ENCODE measurements around the gene LRRC8E.

LRRC8E gene

DNA sequence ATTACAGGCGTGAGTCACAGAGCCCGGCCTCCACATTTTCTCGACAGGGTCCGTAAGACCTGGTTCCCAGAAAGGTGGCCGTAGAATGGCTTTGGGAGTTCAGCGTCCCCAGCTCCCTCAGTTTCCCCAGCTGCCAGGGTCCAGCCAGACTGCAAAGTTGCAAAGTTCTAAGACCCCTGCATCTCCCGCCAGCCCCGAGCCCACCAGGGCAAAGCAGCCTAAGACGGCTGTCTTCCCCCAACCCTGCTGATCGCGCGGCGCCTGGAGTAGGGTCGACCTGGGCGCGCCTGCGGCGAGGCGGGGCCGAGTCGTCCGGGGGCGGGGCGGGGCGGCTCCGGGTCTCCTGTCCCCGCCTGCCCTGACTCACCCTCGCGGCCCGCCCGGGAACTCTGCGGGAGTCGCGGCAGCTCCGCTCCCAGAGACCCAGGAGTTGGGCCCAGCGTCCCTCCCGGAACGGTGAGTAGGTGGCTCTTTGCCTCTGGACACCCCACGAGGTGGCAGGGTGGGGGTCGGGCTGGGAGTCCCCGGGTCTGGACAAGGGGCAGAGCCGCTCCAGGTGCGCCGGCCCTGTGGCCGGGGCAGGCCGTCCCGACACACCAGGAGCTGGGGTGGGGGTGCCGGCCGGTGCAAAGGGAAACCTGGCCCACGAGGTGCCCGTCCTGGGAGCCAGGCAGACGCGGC lies at the start of gene LRRC8E:
Gene LRRC8E (plus strand): TSS at position 366 of the 681 bp plus-strand sequence. CDS start 7,094 bp downstream, outside the sequence.
- peak; percentile 74 for DNase-seq

DNA sequence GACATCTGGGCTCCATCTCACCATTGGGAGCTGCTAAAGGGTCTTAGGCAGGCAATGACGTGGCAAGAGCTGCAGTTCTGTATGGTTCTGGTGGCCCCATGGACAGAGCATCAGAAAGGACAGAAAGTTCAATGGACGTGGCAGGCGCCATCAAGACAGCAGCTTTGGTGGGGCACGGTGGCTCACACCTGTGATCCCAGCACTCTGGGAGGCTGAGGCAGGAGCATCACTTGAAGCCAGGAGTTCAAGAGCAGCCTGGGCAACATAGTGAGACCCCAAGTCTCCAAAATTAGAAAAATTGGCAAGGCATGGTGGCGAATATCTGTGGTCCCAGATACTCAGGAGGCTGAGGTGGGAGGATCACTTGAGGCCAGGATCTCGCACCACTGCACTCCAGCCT lies 48.8 kb upstream of the LRRC8E start:
- no peak for DNase-seq

DNA sequence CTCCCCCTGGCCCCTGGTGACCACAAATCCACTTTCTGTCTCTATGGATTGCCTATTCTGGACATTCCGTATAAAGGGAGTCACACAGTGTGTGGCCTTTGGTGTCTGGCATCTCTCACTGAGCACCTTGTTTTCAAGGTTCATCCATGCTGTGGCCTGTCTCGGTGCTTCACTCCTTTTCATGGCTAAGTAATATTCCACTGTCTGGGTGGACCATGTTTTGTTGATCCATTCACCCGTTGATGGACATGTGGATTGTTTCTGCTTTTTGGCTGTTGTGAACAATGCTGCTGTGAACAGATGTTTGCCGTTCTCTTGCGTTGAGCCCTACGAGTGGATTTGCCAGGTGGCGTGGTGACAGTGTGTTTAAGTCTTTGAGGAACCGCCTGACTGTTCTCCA lies 47.7 kb upstream of the LRRC8E start:
- DNase-seq: no peak

GRCh38 chr19:7841751-7842660 lies 46.3 kb upstream of the LRRC8E start:
- no peak for DNase-seq

DNA sequence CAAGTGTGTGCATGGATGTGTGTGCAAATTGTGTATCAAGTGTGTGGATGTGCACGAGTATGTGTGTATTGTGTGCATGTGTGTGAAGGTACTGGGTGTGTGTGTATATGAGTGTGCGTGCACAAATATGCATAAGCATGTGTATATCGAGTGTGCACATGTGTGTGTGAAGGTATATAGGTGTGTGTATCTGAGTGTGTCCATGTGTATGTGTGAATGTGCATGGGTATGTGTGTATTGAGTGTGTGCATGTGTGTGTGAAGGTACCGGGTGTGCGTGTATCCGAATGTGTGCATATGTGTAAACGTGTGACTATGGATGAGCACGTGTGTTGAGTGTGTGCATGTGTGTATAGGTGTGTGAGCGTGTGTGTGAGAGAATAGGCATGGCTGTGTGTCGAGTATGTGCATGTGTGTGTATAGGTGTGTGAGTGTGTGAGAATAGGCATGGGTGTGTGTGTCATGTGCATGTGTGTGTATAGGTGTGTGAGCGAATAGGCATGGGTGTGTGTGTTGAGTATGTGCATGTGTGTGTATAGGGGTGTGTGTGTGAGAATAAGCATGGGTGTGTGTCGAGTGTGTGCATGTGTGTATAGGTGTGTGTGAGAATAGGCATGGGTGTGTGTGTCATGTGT lies 45.5 kb upstream of the LRRC8E start:
- no peak for DNase-seq

- no peak for DNase-seq
Measured at GRCh38 chr19:7843521-7843920, 44.8 kb upstream of the LRRC8E start.

- DNase-seq: no peak
Measured at GRCh38 chr19:7844405-7844804, 43.9 kb upstream of the LRRC8E start.

GRCh38 chr19:7844951-7845350 lies 43.4 kb upstream of the LRRC8E start:
- DNase-seq: no peak

DNA sequence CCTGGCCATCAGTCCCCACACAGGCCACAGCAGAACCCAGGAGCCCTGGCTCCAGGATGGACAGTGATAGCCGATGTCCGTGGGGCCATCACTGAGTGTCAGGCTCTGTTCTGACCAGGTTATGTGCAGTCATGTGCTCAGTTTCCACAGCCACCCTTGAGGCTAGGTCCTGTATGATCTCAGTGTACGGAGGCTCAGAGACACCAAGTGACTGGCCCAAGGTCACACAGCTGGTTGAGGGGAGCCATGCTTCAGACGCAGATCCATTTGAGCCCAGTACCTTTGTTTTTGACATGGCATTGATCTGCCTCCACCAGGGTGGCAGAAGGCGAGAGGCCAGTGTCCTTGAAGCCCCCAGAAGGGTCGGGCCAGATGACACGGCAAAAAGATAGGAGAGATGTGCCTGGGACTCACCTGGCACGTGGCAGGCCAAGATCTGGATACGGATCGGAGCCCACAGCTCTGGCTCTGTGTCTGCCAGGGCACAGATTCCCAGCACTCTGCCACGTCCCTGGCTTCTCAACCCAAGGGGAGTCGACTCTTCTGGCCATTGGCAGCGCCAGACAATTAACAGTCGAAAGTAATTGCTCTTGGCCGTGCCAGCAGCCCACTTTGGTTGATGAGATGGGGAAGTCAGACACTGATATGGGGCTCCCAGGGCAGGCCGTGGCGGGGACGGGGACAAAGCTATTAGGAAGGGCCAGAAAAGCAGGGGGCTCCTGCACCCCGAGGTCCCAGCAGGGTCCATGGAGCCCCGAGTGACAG lies 42.7 kb upstream of the LRRC8E start:
- DNase-seq: no peak

- DNase-seq: no peak
Measured at GRCh38 chr19:7846155-7846646, 42.1 kb upstream of the LRRC8E start.

DNA sequence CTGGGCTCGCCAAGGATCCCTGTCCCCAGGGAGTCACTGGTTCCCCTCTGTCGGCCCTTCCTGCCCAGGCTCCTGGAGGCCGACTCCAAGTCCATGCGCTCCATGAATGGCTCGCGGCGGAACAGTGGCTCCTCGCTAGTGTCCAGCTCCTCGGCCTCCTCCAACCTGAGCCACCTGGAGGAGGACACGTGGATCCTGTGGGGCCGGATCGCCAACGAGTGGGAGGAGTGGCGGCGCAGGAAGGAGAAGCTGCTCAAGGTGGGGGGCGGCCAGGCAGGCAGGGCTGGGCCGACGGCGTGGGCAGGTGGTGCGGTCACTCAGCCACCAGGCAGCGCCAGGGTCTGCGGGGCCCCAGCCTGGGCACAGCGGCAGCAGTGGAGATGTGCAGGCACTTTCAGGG lies 40.6 kb upstream of the LRRC8E start:
- no peak for DNase-seq

GRCh38 chr19:7848779-7849457 lies 39.4 kb upstream of the LRRC8E start:
- DNase-seq: no peak

- no peak for DNase-seq
Measured at GRCh38 chr19:7849631-7849999, 38.7 kb upstream of the LRRC8E start.

DNA sequence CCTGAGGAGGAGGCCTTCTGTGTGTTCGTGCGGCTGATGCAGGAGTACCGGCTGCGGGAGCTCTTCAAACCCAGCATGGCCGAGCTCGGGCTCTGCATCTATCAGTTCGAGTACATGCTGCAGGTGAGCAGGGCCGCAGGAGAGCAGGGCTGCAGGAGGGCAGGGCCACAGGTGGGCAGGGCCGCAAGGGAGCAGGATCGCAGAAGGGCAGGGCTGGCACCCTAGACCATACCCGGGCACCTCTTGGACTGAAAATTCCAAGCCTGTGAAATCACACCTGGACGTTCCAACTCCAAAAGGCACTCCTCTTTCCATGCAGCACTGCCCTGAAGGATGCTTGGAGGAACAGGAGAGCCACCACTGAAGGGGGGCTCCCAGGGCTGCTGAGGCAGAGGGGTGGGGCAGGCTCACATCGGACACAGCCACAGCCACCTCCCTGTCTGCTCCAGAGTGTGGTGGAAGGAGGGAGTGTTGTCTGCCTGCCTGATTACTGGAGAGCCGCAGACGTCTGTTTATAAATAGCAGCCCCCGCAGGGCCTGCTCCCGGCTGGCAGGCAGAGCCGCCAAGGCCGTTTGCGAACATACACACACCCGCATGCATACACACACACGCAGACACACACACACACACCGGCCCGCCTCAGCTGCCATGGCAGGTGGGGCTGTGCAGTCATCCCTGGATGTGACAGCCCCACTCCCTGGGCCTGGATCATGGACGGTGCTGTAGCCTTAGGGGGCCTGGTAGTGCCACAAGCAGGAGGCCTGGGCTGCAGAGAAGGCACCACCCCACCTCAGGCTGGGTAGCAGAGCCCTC lies 38.1 kb upstream of the LRRC8E start:
- no peak for DNase-seq

GRCh38 chr19:7850945-7851622 lies 37.2 kb upstream of the LRRC8E start:
- no peak for DNase-seq

DNA sequence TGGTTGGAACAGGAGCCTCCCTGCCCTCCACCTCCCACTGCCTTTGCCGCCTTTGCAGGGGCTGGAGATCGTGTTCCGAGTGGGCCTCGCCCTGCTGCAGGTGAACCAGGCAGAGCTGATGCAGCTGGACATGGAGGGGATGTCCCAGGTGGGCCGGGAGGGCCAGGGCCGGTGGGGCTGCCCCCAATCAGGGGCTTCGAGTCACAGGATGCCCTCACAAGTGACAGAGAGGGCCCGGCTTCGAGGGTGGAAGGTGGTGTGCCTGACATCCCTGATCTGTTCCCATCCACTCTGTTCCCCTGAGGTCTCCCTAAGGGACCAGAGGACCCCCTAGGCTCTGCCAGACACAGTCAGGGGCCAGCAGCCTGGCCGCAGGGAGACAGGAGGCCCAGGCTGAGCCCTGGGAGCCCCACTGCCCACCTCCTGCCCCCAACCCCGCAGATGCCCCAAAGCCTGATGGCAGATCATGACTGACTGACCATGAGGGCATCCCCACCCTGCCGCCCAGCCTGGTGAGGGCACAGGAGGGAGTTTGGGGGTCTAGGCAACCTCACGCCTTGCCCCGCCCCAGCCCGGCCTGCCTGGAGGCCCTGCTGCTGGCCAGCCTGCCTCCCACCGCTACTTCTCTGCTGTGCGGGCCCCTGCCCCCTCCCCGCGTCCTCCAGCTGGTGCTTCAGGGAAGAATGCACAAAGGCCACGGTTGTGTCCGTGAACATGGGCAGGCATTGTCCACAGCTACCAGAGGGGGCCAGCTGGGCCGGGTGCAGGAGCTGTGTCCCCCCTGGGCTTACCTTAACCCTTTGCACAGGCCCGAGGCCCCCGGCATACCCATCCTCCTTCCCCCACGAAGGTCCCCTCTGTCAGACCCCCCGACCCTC lies 36.4 kb upstream of the LRRC8E start:
- no peak for DNase-seq

DNA sequence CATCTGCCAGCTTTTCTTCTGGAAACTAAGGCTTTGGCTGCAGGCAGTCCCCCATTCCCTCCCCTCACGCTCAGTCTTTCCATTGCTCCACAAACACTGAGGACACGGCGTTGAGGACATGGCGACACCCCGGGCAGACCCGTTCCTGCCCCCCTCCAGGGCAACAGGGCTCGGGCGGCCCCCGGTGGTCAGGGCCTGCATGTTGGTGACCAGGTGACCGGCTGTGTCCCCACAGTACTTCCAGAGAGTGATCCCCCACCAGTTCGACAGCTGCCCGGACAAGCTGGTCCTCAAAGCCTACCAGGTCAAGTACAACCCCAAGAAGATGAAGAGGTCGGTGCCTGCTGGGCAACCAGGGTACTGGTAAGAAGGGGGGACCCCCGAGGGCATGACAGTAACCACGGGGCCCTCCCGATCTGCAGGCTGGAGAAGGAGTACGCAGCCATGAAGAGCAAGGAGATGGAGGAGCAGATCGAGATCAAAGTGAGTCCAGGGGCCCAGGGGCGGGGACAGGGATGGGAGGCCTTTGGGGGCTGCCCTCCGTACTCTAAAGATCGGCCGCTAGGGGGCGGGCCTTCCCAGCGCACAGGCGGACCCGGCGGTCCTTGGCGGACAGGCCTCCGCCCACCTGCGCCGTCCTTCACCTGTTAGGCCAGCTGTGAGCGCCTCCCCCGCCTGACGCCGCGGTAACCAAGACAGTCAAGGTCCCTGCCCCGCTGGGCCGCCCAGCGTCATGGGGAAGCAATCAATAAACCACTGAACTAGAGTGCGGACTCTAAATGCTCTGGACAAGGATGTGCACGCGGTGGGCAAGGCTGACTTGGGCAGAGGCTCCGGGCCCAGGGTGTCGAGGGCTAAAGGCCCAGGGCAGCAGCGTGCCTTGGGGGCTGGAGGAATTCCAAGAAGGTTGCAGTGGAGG lies 35.2 kb upstream of the LRRC8E start:
- peak; percentile 82 for DNase-seq

DNA sequence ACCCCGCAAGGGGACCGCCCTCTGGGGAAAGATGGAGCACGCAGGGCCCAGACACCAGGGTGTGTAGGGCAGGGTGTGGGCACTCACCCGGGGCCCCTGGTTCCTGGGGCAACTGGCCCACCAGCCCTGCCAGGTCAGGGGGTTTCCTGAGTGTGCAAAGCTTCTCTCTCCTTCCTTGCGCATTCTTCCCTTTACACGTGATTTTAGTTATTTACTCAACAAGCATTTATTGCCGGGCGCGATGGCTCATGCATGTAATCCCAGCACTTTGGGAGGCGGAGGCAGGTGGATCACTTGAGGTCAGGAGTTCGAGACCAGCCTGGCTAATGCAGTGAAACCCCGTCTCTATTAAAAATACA lies 34.6 kb upstream of the LRRC8E start:
- no peak for DNase-seq
